OCI-LY3 (cell line): ENCODE data around the gene EYS.

Source experiments
- EZH2phosphoT487 ChIP-seq: fragments of 200-600 bp; shearing (Covaris generic); IDR thresholded peaks from 2 replicates; pipeline ENCODE4 v1.6.1; 2018; ENCODE audit warnings: antibody characterized with exemption, mixed run types, low read depth
- TF ChIP-seq, protein P1 (sequence below): fragments of 200-600, 300-600 bp; sonication (generic); IDR thresholded peaks from 2 replicates; pipeline ENCODE4 v1.5.1; 2014; ENCODE audit warnings: antibody characterized with exemption, low read length, low read depth

DNA sequence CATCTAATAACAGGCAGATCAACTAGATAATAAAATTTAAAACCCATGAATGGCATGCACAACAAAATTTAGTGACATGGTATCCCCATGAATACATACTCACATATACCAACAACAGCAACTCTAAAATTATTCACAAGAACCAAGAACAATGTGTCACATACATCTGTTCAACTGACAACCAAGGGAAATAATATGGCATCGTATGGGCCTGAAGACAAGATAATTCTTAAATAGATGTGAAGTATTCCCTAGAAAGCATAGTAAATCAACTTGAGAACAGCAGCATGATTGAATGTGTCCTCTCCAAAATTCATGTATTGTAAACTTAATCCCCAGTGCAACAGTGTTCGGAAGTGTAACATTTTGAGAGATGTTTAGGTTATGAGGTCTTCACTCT lies 635.5 kb downstream of the EYS start:
- TF ChIP-seq, protein P1, sequence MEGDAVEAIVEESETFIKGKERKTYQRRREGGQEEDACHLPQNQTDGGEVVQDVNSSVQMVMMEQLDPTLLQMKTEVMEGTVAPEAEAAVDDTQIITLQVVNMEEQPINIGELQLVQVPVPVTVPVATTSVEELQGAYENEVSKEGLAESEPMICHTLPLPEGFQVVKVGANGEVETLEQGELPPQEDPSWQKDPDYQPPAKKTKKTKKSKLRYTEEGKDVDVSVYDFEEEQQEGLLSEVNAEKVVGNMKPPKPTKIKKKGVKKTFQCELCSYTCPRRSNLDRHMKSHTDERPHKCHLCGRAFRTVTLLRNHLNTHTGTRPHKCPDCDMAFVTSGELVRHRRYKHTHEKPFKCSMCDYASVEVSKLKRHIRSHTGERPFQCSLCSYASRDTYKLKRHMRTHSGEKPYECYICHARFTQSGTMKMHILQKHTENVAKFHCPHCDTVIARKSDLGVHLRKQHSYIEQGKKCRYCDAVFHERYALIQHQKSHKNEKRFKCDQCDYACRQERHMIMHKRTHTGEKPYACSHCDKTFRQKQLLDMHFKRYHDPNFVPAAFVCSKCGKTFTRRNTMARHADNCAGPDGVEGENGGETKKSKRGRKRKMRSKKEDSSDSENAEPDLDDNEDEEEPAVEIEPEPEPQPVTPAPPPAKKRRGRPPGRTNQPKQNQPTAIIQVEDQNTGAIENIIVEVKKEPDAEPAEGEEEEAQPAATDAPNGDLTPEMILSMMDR = no peak
- no peak for TF ChIP-seq EZH2phosphoT487
